Stimulated activated CD8-positive, alpha-beta memory T cell treated with anti-CD3 and anti-CD28 coated beads, Interleukin-12 subunit alpha, Interleukin-12 subunit beta, amount 100 ng/mL, for 24 hours (primary cell): ENCODE data around the gene SUPT3H.

Source experiments
- DNase-seq: peaks from one replicate; pipeline ENCODE4 v3.0.0-alpha.2; 2020; ENCODE audit errors: extremely low read depth

Gene SUPT3H

GRCh38 chr6:44842616-44843015, 535.1 kb downstream of the SUPT3H start:
- no peak for DNase-seq

- DNase-seq: no peak
These were observed 535.9 kb downstream of the SUPT3H start for GRCh38 chr6:44841829-44842228.

- no peak for DNase-seq
These were observed 540.0 kb downstream of the SUPT3H start for GRCh38 chr6:44837741-44838140.

- no peak for DNase-seq
These were observed 540.5 kb downstream of the SUPT3H start for GRCh38 chr6:44837255-44837654.

GRCh38 chr6:44833248-44833647, 544.5 kb downstream of the SUPT3H start:
- no peak for DNase-seq

GRCh38 chr6:44831002-44831610, 546.6 kb downstream of the SUPT3H start:
- DNase-seq: no peak

GRCh38 chr6:44829836-44830235, 547.9 kb downstream of the SUPT3H start:
- no peak for DNase-seq

GRCh38 chr6:44828780-44829179, 549.0 kb downstream of the SUPT3H start:
- DNase-seq: no peak

GRCh38 chr6:44826025-44826676, 551.6 kb downstream of the SUPT3H start:
- no peak for DNase-seq

GRCh38 chr6:44825273-44825672, 552.5 kb downstream of the SUPT3H start:
- DNase-seq: no peak

- no peak for DNase-seq
These were observed 553.2 kb downstream of the SUPT3H start for GRCh38 chr6:44824567-44824966.

GRCh38 chr6:44820759-44821158, 557.0 kb downstream of the SUPT3H start:
- DNase-seq: no peak

GRCh38 chr6:44820321-44820720, 557.4 kb downstream of the SUPT3H start:
- no peak for DNase-seq

GRCh38 chr6:44811456-44811855, 566.3 kb downstream of the SUPT3H start:
- no peak for DNase-seq

GRCh38 chr6:44809258-44809657, 568.5 kb downstream of the SUPT3H start:
- DNase-seq: no peak

- no peak for DNase-seq
These were observed 569.6 kb downstream of the SUPT3H start for GRCh38 chr6:44808148-44808547.

- no peak for DNase-seq
These were observed 571.1 kb downstream of the SUPT3H start for GRCh38 chr6:44806656-44807055.

- no peak for DNase-seq
These were observed 572.4 kb downstream of the SUPT3H start for GRCh38 chr6:44805238-44805846.

GRCh38 chr6:44804546-44805159, 573.1 kb downstream of the SUPT3H start:
- no peak for DNase-seq

- no peak for DNase-seq
These were observed 573.7 kb downstream of the SUPT3H start for GRCh38 chr6:44804016-44804415.

GRCh38 chr6:44800784-44801592, 576.7 kb downstream of the SUPT3H start:
- DNase-seq: no peak

- no peak for DNase-seq
These were observed 577.5 kb downstream of the SUPT3H start for GRCh38 chr6:44800171-44800783.
